K562 (cell line): ENCODE measurements around the gene RAD17. TPM values are rescaled to one million over a fixed set of nuclear protein-coding genes. Genes with fewer than 3 reads are reported as not detected.
A peak's percentile ranks its signal among the peaks of the same experiment; 100 is the strongest.
"Not testable (repeated sequence)": the region's sequence is repeated elsewhere in the genome, so short reads cannot be mapped to it uniquely, and the experiment has no call there.

Experiments used
- ATAC-seq: fragments of 200-7000 bp; cut with Tn5 transposase; 3 replicates; pipeline ENCODE4 v1.9.1; 2020; ENCODE audit warnings: moderate library complexity
- BruUV-seq: library from RNA; stranded (reverse); fragments of 400-500 nt; replicated peaks from 2 replicates; lab custom pipeline; 2021; lab: Mats Ljungman, UMichigan
- CTCF ChIA-PET: fragments of 300-600 bp; formaldehyde crosslinking; extraction: SDS; loops from one replicate; lab custom pipeline; 2021; ENCODE audit warnings: low intra/inter-chr PET ratio; lab: Yijun Ruan, JAX
- POLR2A ChIA-PET: fragments of 300-600, 350-650 bp; sonication (Branson Sonifier 250); formaldehyde crosslinking; extraction: SDS; loops from one replicate; lab custom pipeline; 2021; ENCODE audit warnings: antibody characterized with exemption, inconsistent platforms; lab: Yijun Ruan, JAX
- DNase-seq, 4 experiments: peaks; one replicate each; pipeline versions ENCODE4 v3.0.0 to v3.0.0-alpha.2; 2011 to 2018; ENCODE audit warnings: low spot score in 3 of 4, mixed read lengths in 3 of 4; ENCODE audit errors: extremely low read depth in 1 of 4
- FAIRE-seq: peaks from 2 replicates; lab custom pipeline; 2011; peaks lifted over from hg19 to GRCh38; lab: Jason Lieb, UNC
- H2AFZ ChIP-seq: 2 replicates; pipeline ENCODE4 v1.6.0; 2011; ENCODE audit warnings: low read depth, low read length, control low read depth, inconsistent platforms
- H3K27ac ChIP-seq: fragments of 200-600 bp; 3 replicates; pipeline ENCODE4 v1.8.0; 2011; ENCODE audit warnings: low read depth, mild to moderate bottlenecking, control low read depth, inconsistent platforms, low read length, moderate library complexity, mixed read lengths; ENCODE audit errors: extremely low read depth
- H3K27me3 ChIP-seq, 2 experiments: fragments of 300-600 bp in 1 of 2; 2 replicates in 1 of 2; 3 replicates in 1 of 2; pipeline versions ENCODE4 v1.6.0 to v1.8.0; 2011; ENCODE audit warnings: inconsistent platforms in 2 of 2, low read length in 2 of 2, mild to moderate bottlenecking in 1 of 2, mixed read lengths in 1 of 2, moderate library complexity in 1 of 2; ENCODE audit not compliant: control insufficient read depth in 2 of 2, insufficient read depth in 2 of 2
- H3K36me3 ChIP-seq: fragments of 300-600 bp; 3 replicates; pipeline ENCODE4 v1.8.0; 2011; ENCODE audit warnings: mild to moderate bottlenecking, low read length, inconsistent platforms; ENCODE audit not compliant: control insufficient read depth, insufficient read depth
- H3K4me1 ChIP-seq, 2 experiments: fragments of 200-600 bp in 1 of 2; replicated peaks in 1 of 2; 2 replicates in 1 of 2; 3 replicates in 1 of 2; pipeline versions ENCODE4 v1.5.1 to v1.8.0; 2011; ENCODE audit warnings: inconsistent platforms in 2 of 2, low read length in 2 of 2, mild to moderate bottlenecking in 1 of 2, mixed read lengths in 1 of 2, moderate library complexity in 1 of 2; ENCODE audit not compliant: control insufficient read depth in 2 of 2, insufficient read depth in 2 of 2
- H3K4me2 ChIP-seq: 2 replicates; pipeline ENCODE4 v1.6.1; 2011; ENCODE audit warnings: low read length, control low read depth, inconsistent platforms, mixed read lengths; ENCODE audit not compliant: insufficient read depth
- H3K4me3 ChIP-seq: fragments of 200-600 bp; sonication (generic), shearing (Covaris generic); 2 replicates; pipeline ENCODE4 v1.5.1; 2016; ENCODE audit warnings: control low read depth, inconsistent platforms
- H3K79me2 ChIP-seq: fragments of 200-600 bp; 3 replicates; pipeline ENCODE4 v1.8.0; 2011; ENCODE audit warnings: low read length, inconsistent platforms; ENCODE audit not compliant: control insufficient read depth, insufficient read depth
- H3K9ac ChIP-seq, 2 experiments: 2 replicates each; pipeline versions ENCODE4 v1.6.0 to v1.6.1; 2011; ENCODE audit warnings: low read depth in 2 of 2, low read length in 2 of 2, control low read depth in 1 of 2, inconsistent platforms in 1 of 2, mild to moderate bottlenecking in 1 of 2, mixed read lengths in 1 of 2; ENCODE audit not compliant: insufficient read depth in 1 of 2
- H3K9me1 ChIP-seq: one replicate; pipeline ENCODE4 v1.6.0; 2011; ENCODE audit warnings: inconsistent platforms, mild to moderate bottlenecking, low read length, moderate library complexity; ENCODE audit not compliant: control insufficient read depth, insufficient read depth
- H3K9me3 ChIP-seq: replicated peaks from 2 replicates; pipeline ENCODE4 v1.5.1; 2011; ENCODE audit warnings: low read depth, low read length, inconsistent platforms; ENCODE audit not compliant: control insufficient read depth, insufficient read depth
- H4K20me1 ChIP-seq: replicated peaks from 2 replicates; pipeline ENCODE4 v1.6.1; 2011; ENCODE audit warnings: low read length, inconsistent platforms, mixed read lengths; ENCODE audit not compliant: control insufficient read depth, insufficient read depth
- CEBPG ChIP-seq, 3 experiments: fragments of 200-800 bp in 1 of 3; sonication (Bioruptor generic) in 1 of 3; sonication (generic) in 1 of 3; formaldehyde crosslinking in 1 of 3; IDR thresholded peaks in 2 of 3; conservative IDR thresholded peaks in 1 of 3; 2 replicates each; pipeline versions ENCODE4 v1.6.1 to v1.8.0; 2016 to 2022; ENCODE audit warnings: missing compliant biosample characterization in 2 of 3, missing genetic modification characterization in 2 of 3, mild to moderate bottlenecking in 1 of 3, missing genetic modification reagents in 1 of 3
- RERE ChIP-seq: sonication (generic); formaldehyde crosslinking; IDR thresholded peaks from 2 replicates; pipeline ENCODE4 v1.8.0; 2023; ENCODE audit warnings: missing genetic modification reagents, mild to moderate bottlenecking, borderline replicate concordance
- WGBS: fragments of 100-300 bp; shearing (Covaris generic); methylation state at CpG from one replicate; pipeline ENCODE4 v1.1.6; 2016; ENCODE audit warnings: low coverage, mixed read lengths; ENCODE audit not compliant: insufficient coverage; ENCODE audit errors: missing lambda C conversion rate; 5-methylcytosine and 5-hydroxymethylcytosine counted together
- in situ Hi-C: fragments of 300-500 bp; cut with MboI; formaldehyde crosslinking; loops from 4 replicates; pipeline ENCODE4 v1.15.0; 2018; ENCODE audit warnings: inconsistent platforms, mixed read lengths
- intact Hi-C: fragments of 100-400 bp; cut with micrococcal nuclease; formaldehyde crosslinking; loops from 2 replicates; pipeline ENCODE4 v1.14.2; 2022
- polyA plus RNA-seq, 8 experiments: library from polyadenylated mRNA; depleted of rRNA in 4 of 8; stranded (reverse) in 5 of 8; unstranded in 3 of 8; fragments of >200 nt; fragmentation: Nextera tagmentation in 2 of 8; fragmentation: Illumina TruSeq in 1 of 8; extraction: Ambion mirVana in 2 of 8; extraction: Trizol in 1 of 8; gene quantifications; 2 replicates each; pipeline versions ENCODE4 v1.2.1 to v1.2.3, GENCODE V29; 2011 to 2014; ENCODE audit warnings: inconsistent platforms in 1 of 8, missing spikeins in 1 of 8
- total RNA-seq, 7 experiments: library from RNA; depleted of rRNA in 6 of 7; stranded (reverse); fragments of >200 nt in 6 of 7; fragmentation: Illumina TruSeq in 2 of 7; extraction: Trizol in 2 of 7; gene quantifications; 2 replicates each; pipeline versions ENCODE4 v1.2.1 to v1.2.3, GENCODE V29; 2011 to 2021; ENCODE audit warnings: low replicate concordance in 1 of 7

RAD17 gene
- total and polyA plus RNA-seq, 9 of the 15 experiments (the other 6 are each of a cell fraction or from before 2014, with no cell fraction given) = 21.1 to 50.1 (median 40.1) TPM

GRCh38 chr5:69454460-69455249, 85.0 kb downstream of the RAD17 start (continued):
- TF ChIP-seq CEBPG (CRISPR knock-in tag; IDR thresholded peaks at IDR 0.05) (no peak), CEBPG (tag; conservative IDR thresholded peaks at IDR 0.05 in 1 of 2, IDR thresholded peaks at IDR 0.05 in 1 of 2) (0 out of 4 replicates have a peak, but pooled peaks of 1 of the 2 experiments have one; percentile 31), RERE (CRISPR knock-in tag) (no peak)

GRCh38 chr5:69455428-69455988, 85.9 kb downstream of the RAD17 start:
- intact Hi-C loops, H2AFZ ChIP-seq, H3K9ac ChIP-seq, H3K4me1 ChIP-seq, H4K20me1 ChIP-seq, H3K27me3 ChIP-seq, H3K36me3 ChIP-seq, DNase-seq, BruUV-seq, H3K9me3 ChIP-seq, H3K4me2 ChIP-seq, H3K79me2 ChIP-seq, H3K4me3 ChIP-seq, CTCF ChIA-PET, in situ Hi-C loops, H3K9me1 ChIP-seq, FAIRE-seq, ATAC-seq, POLR2A ChIA-PET, H3K27ac ChIP-seq: not testable (repeated sequence)
- WGBS = 5% methylated on average over 6 of the region's 7 CpGs
